ENCODE data around the gene IKZF2. TPM values are rescaled to one million over a fixed set of nuclear protein-coding genes. Genes with fewer than 3 reads are reported as not detected.

IKZF2 gene
- total and polyA plus RNA-seq, 7 donors = 0.29 to 11.6 (median 3.2) TPM

DNA sequence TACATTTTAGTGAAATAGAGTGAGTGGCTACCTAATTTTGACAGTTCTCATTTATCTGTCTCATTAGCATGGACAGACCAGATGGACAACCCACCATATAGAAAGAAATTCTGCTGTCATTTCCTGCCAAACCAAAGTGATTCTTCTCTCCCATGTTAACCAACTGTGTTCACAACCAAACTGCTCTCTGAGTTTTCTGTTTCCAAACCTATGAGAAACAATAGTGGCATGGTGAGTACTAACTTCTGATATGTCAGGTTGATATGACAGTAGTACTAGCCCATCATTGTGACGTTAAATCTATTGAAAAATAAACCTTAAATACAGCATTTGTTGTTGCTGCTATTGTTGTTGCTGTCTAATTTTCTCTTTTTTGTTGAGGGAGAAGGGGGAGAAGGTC is 72.7 kb downstream of the IKZF2 start:
- H3K36me3 ChIP-seq (ENCODE audit: insufficient read depth in 1 of 2, low read depth in 1 of 2) = no peaks in the 10 kb centered on the region
- TF ChIP-seq, protein P1, sequence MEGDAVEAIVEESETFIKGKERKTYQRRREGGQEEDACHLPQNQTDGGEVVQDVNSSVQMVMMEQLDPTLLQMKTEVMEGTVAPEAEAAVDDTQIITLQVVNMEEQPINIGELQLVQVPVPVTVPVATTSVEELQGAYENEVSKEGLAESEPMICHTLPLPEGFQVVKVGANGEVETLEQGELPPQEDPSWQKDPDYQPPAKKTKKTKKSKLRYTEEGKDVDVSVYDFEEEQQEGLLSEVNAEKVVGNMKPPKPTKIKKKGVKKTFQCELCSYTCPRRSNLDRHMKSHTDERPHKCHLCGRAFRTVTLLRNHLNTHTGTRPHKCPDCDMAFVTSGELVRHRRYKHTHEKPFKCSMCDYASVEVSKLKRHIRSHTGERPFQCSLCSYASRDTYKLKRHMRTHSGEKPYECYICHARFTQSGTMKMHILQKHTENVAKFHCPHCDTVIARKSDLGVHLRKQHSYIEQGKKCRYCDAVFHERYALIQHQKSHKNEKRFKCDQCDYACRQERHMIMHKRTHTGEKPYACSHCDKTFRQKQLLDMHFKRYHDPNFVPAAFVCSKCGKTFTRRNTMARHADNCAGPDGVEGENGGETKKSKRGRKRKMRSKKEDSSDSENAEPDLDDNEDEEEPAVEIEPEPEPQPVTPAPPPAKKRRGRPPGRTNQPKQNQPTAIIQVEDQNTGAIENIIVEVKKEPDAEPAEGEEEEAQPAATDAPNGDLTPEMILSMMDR (IDR thresholded peaks at IDR 0.05) = no peak
- no peaks in the 10 kb centered on the region for H3K9me3 ChIP-seq
- no peak overlapping the region for H3K4me3 ChIP-seq
- intact Hi-C loops (cut with DNase I) = loop anchor here in 1 of 2 donors (10.0 kb wide), 1 partner anchor 304 kb away; no protein-coding TSS in a partner anchor
- H3K27ac ChIP-seq = no peak overlapping the region
- 91 to 98% (median 92%) methylated on average over 1 of the region's 1 CpG for WGBS, 3 donors
- H3K27me3 ChIP-seq (ENCODE audit: insufficient read depth in 3 of 3, low read length in 2 of 3) = no peaks in the 10 kb centered on the region
- H3K4me1 ChIP-seq = no peaks in the 10 kb centered on the region
- no peak for ATAC-seq
- DNase-seq = no peak

DNA sequence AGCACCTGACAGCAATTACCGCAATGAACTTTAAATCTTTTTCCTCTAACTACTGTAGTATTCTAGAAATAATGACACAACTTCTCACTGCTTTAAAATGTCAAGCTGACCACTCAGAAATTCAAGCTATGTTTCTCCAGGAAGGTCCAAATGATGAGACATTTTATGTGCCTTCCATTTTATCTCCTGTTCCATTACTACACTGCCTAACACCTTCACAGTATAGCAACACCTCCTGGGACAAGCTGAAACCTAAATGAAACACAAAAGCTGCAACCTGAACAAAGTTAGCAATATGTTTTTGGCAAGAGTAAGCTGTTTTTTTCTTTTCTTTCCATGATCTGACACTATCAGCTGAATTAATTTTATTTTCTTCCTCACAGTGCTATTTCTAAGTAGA is 81.9 kb downstream of the IKZF2 start:
- ATAC-seq (no peak), DNase-seq (no peak)
- intact Hi-C loops (cut with DNase I) = loop anchor here in 1 of 2 donors (5.0 kb wide), 1 partner anchor 83 kb away; the partner anchor contains the start of gene IKZF2
- no peak overlapping the region for H3K27ac ChIP-seq
- H3K27me3 ChIP-seq (ENCODE audit: insufficient read depth in 3 of 3, low read length in 2 of 3) = no peaks in the 10 kb centered on the region
- 50 to 89% (median 54%) methylated on average over 1 of the region's 1 CpG for WGBS, 3 donors
- no peaks in the 10 kb centered on the region for H3K9me3 ChIP-seq
- peaks cover 47% of the 10 kb centered on the region for H3K4me1 ChIP-seq
- no peaks in the 10 kb centered on the region for H3K36me3 ChIP-seq (ENCODE audit: insufficient read depth in 1 of 2, low read depth in 1 of 2)
- no peak overlapping the region for H3K4me3 ChIP-seq
- TF ChIP-seq, protein P1 (IDR thresholded peaks at IDR 0.05) = no peak

DNA sequence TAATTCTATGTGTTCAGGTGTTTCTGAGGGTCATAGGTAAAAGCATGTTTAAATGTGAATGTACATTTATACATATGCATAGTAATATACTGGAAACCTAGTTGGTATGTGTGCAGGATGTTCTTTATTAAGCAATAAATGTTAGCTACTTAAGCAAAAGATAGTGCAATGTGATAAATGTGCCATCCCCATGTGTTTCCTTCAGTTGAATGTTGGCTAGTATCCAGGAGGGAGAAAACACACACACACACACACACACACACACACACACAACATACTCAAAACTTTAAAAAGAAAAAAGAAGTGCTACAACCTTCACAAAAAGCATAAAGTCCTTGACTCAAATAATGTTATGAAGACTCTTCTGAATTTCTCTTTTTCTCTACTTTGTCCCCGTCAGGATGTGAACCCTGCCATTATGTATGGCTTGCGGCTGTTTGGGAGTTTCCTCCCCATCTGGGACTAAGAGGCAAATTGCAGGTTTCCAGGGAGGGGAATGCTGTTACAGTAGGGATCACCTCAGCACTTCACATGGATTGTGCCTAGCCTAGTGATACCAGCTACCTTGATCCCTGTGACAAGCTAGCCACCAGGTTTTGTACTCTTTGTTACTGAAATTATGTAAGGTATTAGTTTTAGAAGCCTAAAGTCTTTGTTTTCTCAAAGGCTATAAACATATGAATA is 82.6 kb downstream of the IKZF2 start:
- DNase-seq = no peak
- intact Hi-C loops (cut with DNase I) = loop anchor here in 1 of 2 donors (5.0 kb wide), 1 partner anchor 83 kb away; the partner anchor contains the start of gene IKZF2
- H3K4me1 ChIP-seq = peaks cover 47% of the 10 kb centered on the region
- no peaks in the 10 kb centered on the region for H3K36me3 ChIP-seq (ENCODE audit: insufficient read depth in 1 of 2, low read depth in 1 of 2)
- H3K27me3 ChIP-seq (ENCODE audit: insufficient read depth in 3 of 3, low read length in 2 of 3) = no peaks in the 10 kb centered on the region
- TF ChIP-seq, protein P1 (IDR thresholded peaks at IDR 0.05) = no peak
- ATAC-seq = no peak
- H3K4me3 ChIP-seq = no peak overlapping the region
- WGBS, 3 donors = 82 to 92% (median 89%) methylated on average over 2 of the region's 2 CpGs
- H3K9me3 ChIP-seq = no peaks in the 10 kb centered on the region
- no peak overlapping the region for H3K27ac ChIP-seq

DNA sequence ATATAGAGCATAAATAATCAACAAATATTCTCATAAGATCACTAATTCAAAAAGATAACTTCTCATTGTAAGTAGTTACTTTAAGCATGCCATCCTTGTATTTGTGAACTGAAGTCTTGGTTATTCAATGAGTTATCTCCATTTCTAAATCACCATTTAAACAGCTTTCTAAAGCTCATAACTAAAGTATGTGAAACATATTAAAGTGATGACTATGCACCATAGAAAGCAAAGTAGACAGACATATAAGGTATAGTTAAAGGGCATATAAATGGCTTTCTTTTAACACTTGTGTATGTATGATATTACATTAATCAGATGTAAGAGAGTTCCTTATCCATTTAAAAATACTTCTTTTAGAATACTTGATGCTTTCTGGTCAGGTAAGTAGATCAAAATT is 83.5 kb downstream of the IKZF2 start:
- ATAC-seq = no peak
- intact Hi-C loops (cut with DNase I) = loop anchor here in 1 of 2 donors (5.0 kb wide), 1 partner anchor 84 kb away; the partner anchor contains the start of gene IKZF2
- Histone ChIP-seq H3K27ac (no peak overlapping the region), H3K36me3 (ENCODE audit: insufficient read depth in 1 of 2, low read depth in 1 of 2) (no peaks in the 10 kb centered on the region), H3K27me3 (ENCODE audit: insufficient read depth in 3 of 3, low read length in 2 of 3) (no peaks in the 10 kb centered on the region), H3K4me1 (peaks cover 47% of the 10 kb centered on the region), H3K4me3 (no peak overlapping the region), H3K9me3 (no peaks in the 10 kb centered on the region)
- DNase-seq = no peak
- TF ChIP-seq, protein P1 (IDR thresholded peaks at IDR 0.05) = no peak

DNA sequence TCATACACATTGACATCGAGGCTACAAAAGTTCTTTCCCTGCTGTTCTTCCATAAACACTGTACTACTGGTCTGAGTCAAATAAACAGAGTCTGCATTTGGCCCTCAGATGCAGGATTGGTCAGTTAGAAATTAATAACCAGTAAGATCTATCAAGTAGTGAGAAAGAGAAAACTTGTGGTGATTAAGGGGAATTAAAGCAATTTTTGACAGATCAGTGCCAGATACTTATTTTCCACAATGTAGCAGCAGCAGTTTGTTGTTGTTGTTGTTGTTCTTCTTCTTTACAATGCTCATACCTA is 85.0 kb downstream of the IKZF2 start:
- Histone ChIP-seq H3K4me1 (peaks cover 47% of the 10 kb centered on the region), H3K27ac (peak overlapping the region; percentile 40), H3K4me3 (peak overlapping the region; percentile 48), H3K36me3 (ENCODE audit: insufficient read depth in 1 of 2, low read depth in 1 of 2) (no peaks in the 10 kb centered on the region), H3K27me3 (ENCODE audit: insufficient read depth in 3 of 3, low read length in 2 of 3) (no peaks in the 10 kb centered on the region), H3K9me3 (no peaks in the 10 kb centered on the region)
- 38 to 45% (median 39%) methylated on average over 1 of the region's 1 CpG for WGBS, 3 donors
- TF ChIP-seq, protein P1 (IDR thresholded peaks at IDR 0.05) = no peak
- intact Hi-C loops (cut with DNase I) = loop anchor here in 1 of 2 donors (1.0 to 5.0 kb wide), 2 partner anchors 21 to 86 kb away; partner anchors contain the start of gene IKZF2
- no peak for DNase-seq
- no peak for ATAC-seq

Data from psoas muscle (tissue), 8 donors.